Esophagus squamous epithelium (tissue), 5 donors: ENCODE data around the gene SLC28A2. TPM values are rescaled to one million over a fixed set of nuclear protein-coding genes. Genes with fewer than 3 reads are reported as not detected.
"Not testable (repeated sequence)": the region's sequence is repeated elsewhere in the genome, so short reads cannot be mapped to it uniquely, and the experiment has no call there.

Experiments used
- DNase-seq: peaks from one replicate; lab custom pipeline; 2025; lab: John Stamatoyannopoulos, UW
- H3K27ac ChIP-seq, 4 donors: fragments of 200-600 bp; sonication (generic); one replicate each; pipeline ENCODE4 v1.5.1; 2016 to 2019; ENCODE audit warnings: mild to moderate bottlenecking in 1 of 4
- H3K27me3 ChIP-seq, 4 donors: fragments of 200-600 bp; sonication (generic); 1 replicate in 3 of 4; 2 replicates in 1 of 4; pipeline versions ENCODE4 v1.5.1 to v1.6.0; 2017 to 2021; ENCODE audit warnings: antibody characterized with exemption in 1 of 4
- H3K36me3 ChIP-seq, 3 donors: fragments of 200-600 bp; sonication (generic); one replicate each; pipeline ENCODE4 v1.5.1; 2016 to 2019
- H3K4me1 ChIP-seq, 3 donors: fragments of 200-600 bp; sonication (generic); one replicate each; pipeline ENCODE4 v1.5.1; 2017 to 2019
- H3K4me3 ChIP-seq, 4 donors: fragments of 200-600 bp; sonication (generic); 1 replicate in 3 of 4; 2 replicates in 1 of 4; pipeline ENCODE4 v1.5.1; 2016 to 2019; ENCODE audit warnings: mild to moderate bottlenecking in 2 of 4, moderate library complexity in 1 of 4
- H3K9me3 ChIP-seq, 3 donors: fragments of 200-600 bp; sonication (generic); one replicate each; pipeline ENCODE4 v1.5.1; 2016 to 2019
- CTCF ChIP-seq, 6 experiments: fragments of 450-650 bp in 4 of 6; fragments of 200-600 bp in 2 of 6; sonication (generic) in 2 of 6; IDR thresholded peaks; one replicate each; pipeline ENCODE4 v1.5.1; 2016 to 2019; ENCODE audit warnings: antibody characterized with exemption in 6 of 6, mild to moderate bottlenecking in 4 of 6, moderate library complexity in 4 of 6
- POLR2A ChIP-seq, 4 donors: fragments of 450-650 bp; IDR thresholded peaks; one replicate each; pipeline ENCODE4 v1.6.1; 2017; ENCODE audit warnings: antibody characterized with exemption in 4 of 4, mild to moderate bottlenecking in 4 of 4, moderate library complexity in 3 of 4
- WGBS, 2 donors: methylation state at CpG; one replicate each; pipeline ENCODE4 v1.1.5; 2018; 5-methylcytosine and 5-hydroxymethylcytosine counted together
- intact Hi-C: fragments of 100-400 bp; cut with DNase I; formaldehyde crosslinking; loops from one replicate; pipeline ENCODE4 v1.15.0; 2022
- total RNA-seq, 4 donors: library from RNA; depleted of rRNA; stranded (reverse); fragments of >200 nt; gene quantifications; one replicate each; pipeline ENCODE4 v1.1.0, GENCODE V29; 2016
- donor health status: DM: yes; HTN: yes; CAD: no.

SLC28A2 gene
- total RNA-seq, 4 donors from 2014 or later, result not detected

DNA sequence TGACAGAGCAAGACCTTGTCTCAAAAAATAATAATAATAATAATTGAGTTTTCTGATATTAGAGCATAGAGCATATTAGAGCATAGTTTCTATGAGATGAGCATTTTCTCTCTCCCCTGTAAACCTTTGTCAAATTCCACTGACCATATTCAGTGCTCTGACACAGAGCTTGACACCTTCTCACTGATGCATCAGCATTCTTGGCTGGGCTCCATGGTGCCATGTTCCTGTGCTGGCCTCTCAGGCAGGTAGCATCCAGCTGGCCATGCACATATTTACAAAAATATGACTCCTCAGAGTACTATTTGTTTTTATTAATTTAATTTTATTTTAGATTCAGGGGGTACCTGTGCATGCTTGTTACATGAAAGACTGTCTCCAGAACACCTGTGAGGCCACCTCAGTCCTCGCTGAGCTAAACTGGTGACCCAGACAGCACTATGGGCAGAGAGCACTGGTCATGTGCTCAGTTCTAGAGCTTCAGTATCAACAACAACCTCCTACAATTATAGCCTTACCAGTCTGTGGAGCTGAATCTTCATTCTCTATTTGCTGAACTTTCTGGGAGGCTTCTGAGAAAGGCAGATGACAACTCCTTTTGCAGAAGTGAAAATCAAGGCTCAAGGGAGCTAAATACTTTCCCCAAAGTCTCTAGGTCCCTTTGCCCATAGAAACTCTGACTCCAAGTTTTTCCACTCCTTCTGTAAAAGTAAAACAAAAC is 21.6 kb upstream of the SLC28A2 start:
- Histone ChIP-seq H3K9me3 (peaks cover 0 to 15% (median 0%) of the 10 kb centered on the region in 3 donors), H3K36me3 (no peaks in the 10 kb centered on the region), H3K4me3 (no peak overlapping the region), H3K4me1 (no peaks in the 10 kb centered on the region), H3K27ac (no peak overlapping the region), H3K27me3 (no peaks in the 10 kb centered on the region)
- intact Hi-C loops, result no loop called here
- DNase-seq, result no peak
- WGBS, 2 donors, result 0% methylated on average over 1 of the region's 1 CpG
- TF ChIP-seq POLR2A (IDR thresholded peaks at IDR 0.05) (no peak), CTCF (IDR thresholded peaks at IDR 0.05) (no peak)

DNA sequence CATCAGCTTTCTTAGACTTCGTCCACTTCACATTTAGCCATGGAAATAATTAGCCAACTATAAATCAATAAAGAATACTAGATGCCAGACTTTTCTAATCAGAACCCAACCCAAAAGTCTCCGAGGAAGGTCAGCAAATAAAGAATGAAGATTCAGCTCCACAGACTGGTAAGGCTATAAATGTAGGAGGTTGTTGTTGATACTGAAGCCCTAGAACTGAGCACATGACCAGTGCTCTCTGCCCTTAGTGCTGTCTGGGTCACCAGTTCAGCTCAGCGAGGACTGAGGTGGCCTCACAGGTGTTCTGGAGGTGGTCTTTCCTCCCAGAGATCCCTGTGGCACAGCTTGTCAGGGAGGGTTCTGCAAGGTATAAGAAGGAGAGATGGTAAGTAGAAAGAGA is 20.9 kb upstream of the SLC28A2 start:
- intact Hi-C loops, result no loop called here
- 67 to 75% methylated on average over 2 to 3 of the region's 3 CpGs for WGBS, 2 donors
- DNase-seq, result no peak
- Histone ChIP-seq H3K9me3 (peaks cover 0 to 22% (median 0%) of the 10 kb centered on the region in 3 donors), H3K4me1 (no peaks in the 10 kb centered on the region), H3K27ac (no peak overlapping the region), H3K36me3 (no peaks in the 10 kb centered on the region), H3K4me3 (no peak overlapping the region), H3K27me3 (no peaks in the 10 kb centered on the region)
- TF ChIP-seq POLR2A (IDR thresholded peaks at IDR 0.05), result no peak

DNA sequence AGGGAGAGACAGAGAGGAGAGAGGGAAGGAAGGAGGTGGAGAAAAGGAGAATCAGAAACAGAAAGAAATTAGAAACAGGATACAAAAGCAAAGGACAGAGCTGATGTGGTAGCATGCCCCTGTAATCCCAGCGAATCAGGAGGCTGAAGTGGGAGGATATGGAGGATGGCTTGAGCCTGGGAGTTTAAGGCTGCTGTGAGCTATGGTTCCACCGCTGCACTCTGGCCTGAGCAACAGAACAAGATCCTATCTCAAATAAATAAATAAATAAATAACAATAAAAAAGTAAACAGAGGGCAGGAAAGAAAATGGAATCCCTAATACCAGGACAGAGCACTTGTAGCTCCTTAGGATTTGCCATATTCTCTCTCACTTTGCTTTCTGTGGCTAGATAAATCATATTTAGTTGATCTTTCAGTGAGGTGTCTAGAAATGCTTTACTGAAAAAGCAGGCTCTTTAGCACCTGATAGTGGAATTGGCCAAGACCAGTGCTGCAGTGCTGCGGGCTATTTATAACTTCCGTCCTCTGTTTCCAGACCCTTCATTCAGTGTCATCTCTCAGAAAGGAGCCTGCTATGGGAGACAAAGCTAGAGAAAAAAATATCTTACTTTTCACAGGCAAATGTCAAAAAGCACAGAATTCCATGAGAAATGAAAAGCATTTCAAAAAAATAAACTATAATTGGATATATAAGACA is 20.0 kb upstream of the SLC28A2 start:
- Histone ChIP-seq H3K9me3 (peaks cover 0 to 23% (median 0%) of the 10 kb centered on the region in 3 donors), H3K4me1 (peaks cover 0 to 2% (median 0%) of the 10 kb centered on the region in 3 donors), H3K27ac (no peak overlapping the region), H3K27me3 (no peaks in the 10 kb centered on the region), H3K4me3 (no peak overlapping the region), H3K36me3 (no peaks in the 10 kb centered on the region)
- intact Hi-C loops, result no loop called here
- TF ChIP-seq POLR2A (IDR thresholded peaks at IDR 0.05) (no peak), CTCF (IDR thresholded peaks at IDR 0.05) (no peak)
- 69 to 75% methylated on average over 4 of the region's 4 CpGs for WGBS, 2 donors
- no peak for DNase-seq

GRCh38 chr15:45234562-45235235 is 17.3 kb upstream of the SLC28A2 start:
- 52 to 57% methylated on average over 10 of the region's 11 CpGs for WGBS, 2 donors
- TF ChIP-seq POLR2A (IDR thresholded peaks at IDR 0.05), result no peak
- TF ChIP-seq CTCF (IDR thresholded peaks at IDR 0.05), result no peak
- intact Hi-C loops, result no loop called here
- Histone ChIP-seq H3K4me1 (peaks cover 0 to 10% (median 0%) of the 10 kb centered on the region in 3 donors), H3K9me3 (peaks cover 0 to 29% (median 9%) of the 10 kb centered on the region in 3 donors), H3K4me3 (no peak overlapping the region), H3K36me3 (no peaks in the 10 kb centered on the region), H3K27me3 (no peaks in the 10 kb centered on the region), H3K27ac (peak overlapping the region in 2 of 4 donors; percentile 30 to 59)
- no peak for DNase-seq

GRCh38 chr15:45236806-45237205 is 15.2 kb upstream of the SLC28A2 start:
- H3K36me3 ChIP-seq, DNase-seq, H3K27ac ChIP-seq, intact Hi-C loops, H3K4me3 ChIP-seq, H3K4me1 ChIP-seq, H3K27me3 ChIP-seq: not testable (repeated sequence)
- peaks cover 0 to 50% (median 29%) of the 10 kb centered on the region in 3 donors for H3K9me3 ChIP-seq
- 52 to 55% methylated on average over 6 of the region's 6 CpGs for WGBS, 2 donors
